ENCODE measurements around the gene KIAA0753.

GRCh38 chr17:6643451-6644125 lies 3.1 kb upstream of the KIAA0753 start:
- TF ChIP-seq EZH2phosphoT487 (IDR thresholded peaks at IDR 0.05; ENCODE audit: borderline replicate concordance, low read length), result no peak
- no peak for TF ChIP-seq CTCF (conservative IDR thresholded peaks at IDR 0.05; ENCODE audit: low read depth, low read length)
- TF ChIP-seq EZH2 (IDR thresholded peaks at IDR 0.05; ENCODE audit: low read length, unreplicated experiment), result no peak
